Calu3 (cell line): ENCODE results near the gene ZPR1. TPM values are rescaled to one million over a fixed set of nuclear protein-coding genes. Genes with fewer than 3 reads are reported as not detected.

Experiments used
- Bru-seq: library from RNA; stranded (reverse); fragments of 400-500 nt; gene quantifications from one replicate; lab custom pipeline; 2021; lab: Mats Ljungman, UMichigan
- BruChase-seq, 2 experiments: library from RNA; stranded (reverse); fragments of 400-500 nt; gene quantifications; one replicate each; lab custom pipeline; 2021; lab: Mats Ljungman, UMichigan
- BruUV-seq: library from RNA; stranded (reverse); fragments of 400-500 nt; replicated peaks from 2 replicates; lab custom pipeline; 2021; lab: Mats Ljungman, UMichigan
- CTCF ChIA-PET: fragments of 300-600 bp; sonication (Branson Sonifier 250); formaldehyde crosslinking; loops from one replicate; lab custom pipeline; 2022; ENCODE audit warnings: antibody characterized with exemption; lab: Charles Lee
- DNase-seq: peaks from one replicate; pipeline ENCODE4 v3.0.0; 2022
- H3K27ac Mint-ChIP-seq: one replicate; pipeline ENCODE4 v1.8.0; 2022; ENCODE audit warnings: mixed read lengths; ENCODE audit not compliant: unreplicated experiment
- H3K27me3 Mint-ChIP-seq: one replicate; pipeline ENCODE4 v1.8.0; 2022; ENCODE audit warnings: mixed read lengths; ENCODE audit not compliant: unreplicated experiment
- H3K36me3 Mint-ChIP-seq: one replicate; pipeline ENCODE4 v1.8.0; 2022; ENCODE audit warnings: mild to moderate bottlenecking, moderate library complexity, mixed read lengths; ENCODE audit not compliant: insufficient read depth, unreplicated experiment
- H3K4me1 Mint-ChIP-seq: one replicate; pipeline ENCODE4 v1.8.0; 2022; ENCODE audit warnings: mild to moderate bottlenecking, low read depth, mixed read lengths; ENCODE audit not compliant: unreplicated experiment
- H3K4me3 Mint-ChIP-seq: one replicate; pipeline ENCODE4 v1.8.0; 2022; ENCODE audit warnings: mild to moderate bottlenecking, low read depth, moderate library complexity, mixed read lengths; ENCODE audit not compliant: unreplicated experiment
- H3K9me3 Mint-ChIP-seq: one replicate; pipeline ENCODE4 v1.8.0; 2022; ENCODE audit warnings: low read depth, mixed read lengths; ENCODE audit not compliant: unreplicated experiment
- CTCF ChIP-seq: fragments of 200-600 bp; IDR thresholded peaks from one replicate; pipeline ENCODE4 v1.8.0; 2022; ENCODE audit warnings: antibody characterized with exemption; ENCODE audit not compliant: unreplicated experiment
- intact Hi-C: fragments of 100-400 bp; cut with micrococcal nuclease; formaldehyde crosslinking; loops from one replicate; pipeline ENCODE4 v1.10.0; 2022; ENCODE audit not compliant: unreplicated experiment
- long read RNA-seq: library from polyadenylated mRNA; stranded (forward); transcript quantifications from one replicate; pipeline ENCODE4 v2.0.0, GENCODE V29; 2022
- total RNA-seq: library from RNA; stranded (reverse); gene quantifications from 2 replicates; pipeline ENCODE4 v1.2.3, GENCODE V29; 2022

Gene ZPR1
- total RNA-seq: 34.5 and 41.5 TPM in 2 replicates
- percentile 80 among the genes with signal in this experiment for Bru-seq, nascent RNA
- BruChase-seq, experiment 1, labeled RNA remaining after a 6-hour chase: percentile 84 among the genes with signal in this experiment
- BruChase-seq, experiment 2, labeled RNA remaining after a 2-hour chase: percentile 77 among the genes with signal in this experiment
- long read RNA-seq, full-length matches to known transcripts: 92 of 99 reads
- long read RNA-seq, partial matches to known transcripts: 2 of 99 reads
- long read RNA-seq, other reads (novel, unspliced or antisense): 5 of 99 reads

GRCh38 chr11:116787786-116788486 is at the start of gene ZPR1:
TSS of gene ZPR1 (minus strand) at chr11:116788023. CDS start at chr11:116787990, 33 bp downstream.
- H3K27me3 Mint-ChIP-seq: no peaks in the 10 kb centered on the region
- TF ChIP-seq CTCF: no peak
- no peaks in the 10 kb centered on the region for H3K9me3 Mint-ChIP-seq
- CTCF ChIA-PET: interaction anchor here (0.9 to 1.7 kb wide), 3 partner anchors 12 to 318 kb away, joined by 3 to 10 read pairs (median 3); no protein-coding TSS in a partner anchor
- peaks cover 17% of the 10 kb centered on the region for H3K4me1 Mint-ChIP-seq
- intact Hi-C loops: no loop called here
- peaks cover 34% of the 10 kb centered on the region for H3K36me3 Mint-ChIP-seq
- DNase-seq: peak; percentile 80
- TSS peak; percentile 97 for BruUV-seq
- peak within 1 kb of the TSS; percentile 96 for H3K27ac Mint-ChIP-seq
- peak within 1 kb of the TSS; percentile 90 for H3K4me3 Mint-ChIP-seq

DNA sequence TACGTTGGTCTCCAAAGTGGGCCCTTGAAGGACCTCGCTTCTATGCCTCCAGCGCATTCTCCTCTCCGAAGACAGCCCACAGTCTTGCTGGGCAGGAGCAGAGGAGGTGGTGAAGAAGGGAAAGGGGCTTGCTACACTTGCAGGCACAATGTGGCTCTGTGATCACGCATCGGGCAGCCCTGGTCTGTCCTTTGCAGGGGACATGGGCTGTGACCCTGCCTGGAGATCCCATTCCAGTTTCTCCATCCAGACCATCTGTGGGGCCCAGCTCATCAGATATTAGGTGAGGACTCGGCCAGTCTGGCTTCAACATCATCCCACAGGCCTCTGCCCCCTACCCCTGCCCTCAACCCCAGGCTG is 48.8 kb upstream of the ZPR1 start:
- no TSS peak for BruUV-seq
- CTCF ChIA-PET: interaction anchor here (1.2 to 1.6 kb wide), 3 partner anchors 46 to 269 kb away, joined by 5 to 39 read pairs (median 10); partner anchors contain the start of genes APOA5 and ZPR1
- peaks cover 14% of the 10 kb centered on the region for H3K27me3 Mint-ChIP-seq
- H3K27ac Mint-ChIP-seq: no peak overlapping the region
- no peaks in the 10 kb centered on the region for H3K4me1 Mint-ChIP-seq
- H3K9me3 Mint-ChIP-seq: no peaks in the 10 kb centered on the region
- H3K36me3 Mint-ChIP-seq: no peaks in the 10 kb centered on the region
- no peak for TF ChIP-seq CTCF
- intact Hi-C loops: loop anchor here (5.0 kb wide), 1 partner anchor 44 kb away; the partner anchor contains the start of gene APOA5
- no peak for DNase-seq
- no peak overlapping the region for H3K4me3 Mint-ChIP-seq

GRCh38 chr11:116835791-116836631 is 48.2 kb upstream of the ZPR1 start:
- Mint-ChIP-seq H3K36me3 (no peaks in the 10 kb centered on the region), H3K4me1 (no peaks in the 10 kb centered on the region), H3K9me3 (no peaks in the 10 kb centered on the region), H3K4me3 (peak overlapping the region; percentile 43), H3K27me3 (peaks cover 14% of the 10 kb centered on the region), H3K27ac (no peak overlapping the region)
- intact Hi-C loops: loop anchor here (5.0 kb wide), 1 partner anchor 44 kb away; the partner anchor contains the start of gene APOA5
- TF ChIP-seq CTCF: no peak
- BruUV-seq: no TSS peak
- peak; percentile 76 for DNase-seq
- CTCF ChIA-PET: interaction anchor here (0.8 to 1.6 kb wide), 5 partner anchors 9 to 270 kb away, joined by 3 to 39 read pairs (median 5); partner anchors contain the start of genes APOA5 and ZPR1
